ENCODE results near the gene ESRRA. TPM values are rescaled to one million over a fixed set of nuclear protein-coding genes. Genes with fewer than 3 reads are reported as not detected.

Gene ESRRA
- polyA plus RNA-seq, 1 experiment = 5.5 TPM

DNA sequence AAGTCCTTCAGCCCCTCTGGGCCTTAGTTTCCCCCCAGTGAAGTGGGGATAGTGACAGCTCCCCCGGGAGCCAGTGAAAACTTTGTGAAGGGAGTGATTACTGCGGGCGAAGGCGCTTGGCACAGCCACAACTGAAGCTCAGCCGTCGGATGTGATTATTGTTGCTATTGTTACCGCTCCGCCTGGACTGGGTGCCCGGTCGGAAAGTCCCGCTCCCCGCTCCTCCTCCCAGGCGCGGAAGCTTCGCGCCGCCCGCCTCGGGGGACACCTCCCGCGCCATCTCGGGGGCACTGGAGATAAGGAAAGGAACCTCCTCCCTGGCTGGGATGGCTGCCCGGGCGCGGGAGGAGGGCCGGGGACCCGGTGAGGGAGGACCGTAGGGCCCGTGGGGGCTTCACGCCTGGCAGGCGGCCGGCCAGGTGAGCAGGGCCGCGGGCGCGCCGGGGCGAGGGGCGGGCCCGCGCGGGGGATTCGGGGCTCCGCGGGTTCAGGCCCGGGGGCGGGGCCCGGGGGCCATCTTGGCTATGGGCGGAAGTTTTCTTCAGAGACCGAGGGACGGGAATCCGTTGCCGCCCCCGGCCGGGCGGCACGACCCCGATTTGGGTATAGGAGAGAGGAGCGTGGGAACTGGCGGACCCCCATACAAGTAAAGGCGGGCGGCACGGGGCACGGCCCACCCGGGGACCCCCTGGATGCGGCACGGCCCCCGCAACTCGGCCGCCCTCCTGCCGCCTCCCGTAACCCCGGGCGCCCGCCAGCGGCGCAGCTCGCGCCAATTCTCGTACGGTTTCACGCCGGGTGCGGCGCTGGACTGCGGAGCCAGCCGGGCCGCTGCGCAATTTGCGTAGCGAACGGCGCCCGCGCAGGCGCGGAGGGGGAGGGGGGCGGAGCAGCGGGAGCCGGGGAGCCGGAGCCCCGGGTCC is 20.1 kb upstream of the ESRRA start, which contains the start of gene GPR137:
Gene GPR137, plus strand, starts transcription at position 887 of the 923 bp plus-strand sequence. CDS start 677 bp downstream, outside the sequence.
- POLR2A ChIA-PET = interaction anchor here (0.5 to 3.7 kb wide), 3 partner anchors 15 to 20 kb away, joined by 3 to 28 read pairs (median 5); partner anchors contain the start of gene ESRRA
- peak within 1 kb of the TSS; percentile 88 for H3K27ac ChIP-seq (ENCODE audit: low read depth, low read length)
- DNase-seq (ENCODE audit: low read depth, low spot score) = no peak

GRCh38 chr11:64285885-64286800 is 19.2 kb upstream of the ESRRA start:
- POLR2A ChIA-PET = interaction anchor here (0.6 to 3.7 kb wide), 2 partner anchors 16 to 603 kb away, joined by 10 to 28 read pairs; no protein-coding TSS in a partner anchor
- peak overlapping the region; percentile 2 for H3K27ac ChIP-seq (ENCODE audit: low read depth, low read length)

More for the DNA sequence above, 20.1 kb upstream of the ESRRA start, which contains the start of gene GPR137:
- Histone ChIP-seq H3K4me3 (ENCODE audit: low read depth, low read length) (peak within 1 kb of the TSS; percentile 73), H3K27me3 (ENCODE audit: control insufficient read depth, insufficient read depth, low read length) (no peaks in the 10 kb centered on the region), H3K9me3 (ENCODE audit: control insufficient read depth, insufficient read depth, low read length) (no peaks in the 10 kb centered on the region)
- TF ChIP-seq, protein P1, sequence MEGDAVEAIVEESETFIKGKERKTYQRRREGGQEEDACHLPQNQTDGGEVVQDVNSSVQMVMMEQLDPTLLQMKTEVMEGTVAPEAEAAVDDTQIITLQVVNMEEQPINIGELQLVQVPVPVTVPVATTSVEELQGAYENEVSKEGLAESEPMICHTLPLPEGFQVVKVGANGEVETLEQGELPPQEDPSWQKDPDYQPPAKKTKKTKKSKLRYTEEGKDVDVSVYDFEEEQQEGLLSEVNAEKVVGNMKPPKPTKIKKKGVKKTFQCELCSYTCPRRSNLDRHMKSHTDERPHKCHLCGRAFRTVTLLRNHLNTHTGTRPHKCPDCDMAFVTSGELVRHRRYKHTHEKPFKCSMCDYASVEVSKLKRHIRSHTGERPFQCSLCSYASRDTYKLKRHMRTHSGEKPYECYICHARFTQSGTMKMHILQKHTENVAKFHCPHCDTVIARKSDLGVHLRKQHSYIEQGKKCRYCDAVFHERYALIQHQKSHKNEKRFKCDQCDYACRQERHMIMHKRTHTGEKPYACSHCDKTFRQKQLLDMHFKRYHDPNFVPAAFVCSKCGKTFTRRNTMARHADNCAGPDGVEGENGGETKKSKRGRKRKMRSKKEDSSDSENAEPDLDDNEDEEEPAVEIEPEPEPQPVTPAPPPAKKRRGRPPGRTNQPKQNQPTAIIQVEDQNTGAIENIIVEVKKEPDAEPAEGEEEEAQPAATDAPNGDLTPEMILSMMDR (IDR thresholded peaks at IDR 0.05; ENCODE audit: low read depth, low read length) = no peak
- CTCF ChIA-PET = interaction anchor here (0.6 to 12.0 kb wide), 5 partner anchors 14 to 70 kb away, joined by 3 to 124 read pairs (median 3); partner anchors contain the start of gene CATSPERZ

GRCh38 chr11:64286801-64287159 is 18.5 kb upstream of the ESRRA start:
- peaks cover 10% of the 10 kb centered on the region for H3K27me3 ChIP-seq (ENCODE audit: control insufficient read depth, insufficient read depth, low read length)
- ChIA-PET POLR2A (interaction anchor here (0.6 kb wide), 1 partner anchor 603 kb away, joined by 10 read pairs; no protein-coding TSS in a partner anchor), CTCF (interaction anchor here (12.0 kb wide), 1 partner anchor 16 kb away, joined by 124 read pairs; the partner anchor contains the start of gene CATSPERZ)
- no peak overlapping the region for H3K27ac ChIP-seq (ENCODE audit: low read depth, low read length)
- DNase-seq (ENCODE audit: low read depth, low spot score) = no peak
- H3K9me3 ChIP-seq (ENCODE audit: control insufficient read depth, insufficient read depth, low read length) = no peaks in the 10 kb centered on the region
- TF ChIP-seq, protein P1 (IDR thresholded peaks at IDR 0.05; ENCODE audit: low read depth, low read length) = no peak
- H3K4me3 ChIP-seq (ENCODE audit: low read depth, low read length) = 0 out of 2 replicates have a peak overlapping the region, but pooled peaks have one; percentile 73

More at GRCh38 chr11:64285885-64286800, 19.2 kb upstream of the ESRRA start:
- Histone ChIP-seq H3K9me3 (ENCODE audit: control insufficient read depth, insufficient read depth, low read length) (no peaks in the 10 kb centered on the region), H3K4me3 (ENCODE audit: low read depth, low read length) (peak overlapping the region; percentile 73), H3K27me3 (ENCODE audit: control insufficient read depth, insufficient read depth, low read length) (peaks cover 8% of the 10 kb centered on the region)
- no peak for DNase-seq (ENCODE audit: low read depth, low spot score)
- TF ChIP-seq, protein P1 (IDR thresholded peaks at IDR 0.05; ENCODE audit: low read depth, low read length) = no peak
- CTCF ChIA-PET = interaction anchor here (0.7 to 12.0 kb wide), 3 partner anchors 16 to 69 kb away, joined by 3 to 124 read pairs (median 4); partner anchors contain the start of gene CATSPERZ

DNA sequence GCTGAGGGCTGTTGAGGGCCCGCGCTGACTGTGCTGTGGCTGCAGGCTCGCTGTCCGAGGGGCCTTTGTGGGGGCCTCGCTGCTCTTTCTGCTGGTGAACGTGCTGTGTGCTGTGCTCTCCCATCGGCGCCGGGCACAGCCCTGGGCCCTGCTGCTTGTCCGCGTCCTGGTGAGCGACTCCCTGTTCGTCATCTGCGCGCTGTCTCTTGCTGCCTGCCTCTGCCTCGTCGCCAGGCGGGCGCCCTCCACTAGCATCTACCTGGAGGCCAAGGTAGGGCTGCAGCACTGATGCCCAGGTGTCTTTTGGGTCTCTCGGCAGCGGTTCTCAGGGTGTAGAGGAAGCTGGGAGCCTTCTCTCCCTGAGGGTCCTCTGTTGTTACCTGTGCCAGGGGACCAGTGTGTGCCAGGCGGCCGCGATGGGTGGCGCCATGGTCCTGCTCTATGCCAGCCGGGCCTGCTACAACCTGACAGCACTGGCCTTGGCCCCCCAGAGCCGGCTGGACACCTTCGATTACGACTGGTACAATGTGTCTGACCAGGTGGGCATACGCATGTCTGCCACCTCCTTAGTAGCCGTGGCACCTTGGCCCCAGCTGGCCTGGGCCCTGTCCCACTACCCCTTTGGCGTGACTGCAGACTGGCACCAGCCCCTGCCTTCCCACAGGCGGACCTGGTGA is 17.5 kb upstream of the ESRRA start:
- DNase-seq (ENCODE audit: low read depth, low spot score) = no peak
- Histone ChIP-seq H3K9me3 (ENCODE audit: control insufficient read depth, insufficient read depth, low read length) (no peaks in the 10 kb centered on the region), H3K27me3 (ENCODE audit: control insufficient read depth, insufficient read depth, low read length) (peaks cover 19% of the 10 kb centered on the region), H3K27ac (ENCODE audit: low read depth, low read length) (no peak overlapping the region), H3K4me3 (ENCODE audit: low read depth, low read length) (no peak overlapping the region)
- ChIA-PET POLR2A (interaction anchor here (0.6 kb wide), 1 partner anchor 24 kb away, joined by 3 read pairs; no protein-coding TSS in a partner anchor), CTCF (interaction anchor here (12.0 kb wide), 1 partner anchor 15 kb away, joined by 124 read pairs; the partner anchor contains the start of gene CATSPERZ)
- TF ChIP-seq, protein P1 (IDR thresholded peaks at IDR 0.05; ENCODE audit: low read depth, low read length) = no peak

Data from AG04450 (cell line).